Jurkat, Clone E6-1 (cell line): Measurements from ENCODE around the gene AMH.
A peak's percentile ranks its signal among the peaks of the same experiment; 100 is the strongest.

Source experiments
- DNase-seq: peaks from one replicate; pipeline ENCODE4 v3.0.0-alpha.2; 2011; ENCODE audit warnings: low read depth, low spot score
- H3K4me3 ChIP-seq: 2 replicates; pipeline ENCODE4 v1.5.1; 2011; ENCODE audit warnings: mild to moderate bottlenecking, low read length, control low read depth, moderate library complexity

Gene AMH

DNA sequence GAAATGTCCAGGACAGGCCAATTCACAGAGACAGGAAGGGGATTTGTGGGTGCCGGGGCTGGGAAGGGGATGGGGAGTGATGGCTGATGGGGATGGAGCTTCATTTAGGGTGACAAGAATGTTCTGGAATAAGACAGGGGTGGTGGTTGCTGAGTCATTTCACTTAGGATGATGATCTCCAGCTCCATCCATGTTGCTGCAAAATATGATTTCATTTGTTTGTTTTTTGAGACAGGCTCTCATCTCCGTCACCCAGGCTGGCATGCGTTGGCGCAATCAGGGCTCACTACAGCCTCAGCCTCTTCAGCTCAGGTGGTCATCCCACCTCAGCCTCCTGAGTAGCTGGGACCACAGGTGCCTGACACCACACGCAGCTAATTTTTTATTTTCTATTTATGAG, 10.2 kb downstream of the AMH start:
- no peak overlapping the region for H3K4me3 ChIP-seq
- no peak for DNase-seq

DNA sequence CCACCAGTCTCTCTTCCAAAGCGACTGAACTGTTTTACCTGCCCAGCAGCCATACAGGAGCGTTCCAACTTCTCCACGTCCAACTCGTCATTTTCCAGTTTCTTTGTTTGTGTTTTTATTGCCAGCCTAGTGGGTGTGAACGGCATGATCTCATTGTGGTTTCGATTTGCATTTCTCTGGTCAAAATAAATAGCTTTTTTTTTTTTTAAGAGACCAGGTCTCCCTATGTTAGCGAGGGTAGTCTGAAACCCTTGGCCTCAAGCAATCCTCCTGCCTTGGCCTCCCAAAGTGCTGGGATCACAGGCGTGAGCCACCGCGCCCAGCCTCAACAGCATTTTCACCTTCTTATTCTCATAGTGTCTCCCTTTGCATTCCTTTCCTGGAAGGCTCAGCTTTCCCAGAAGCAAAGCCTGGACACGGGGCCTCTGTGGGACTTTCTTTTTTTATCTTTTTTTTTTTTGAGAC, 11.2 kb downstream of the AMH start:
- DNase-seq: no peak
- no peak overlapping the region for H3K4me3 ChIP-seq

DNA sequence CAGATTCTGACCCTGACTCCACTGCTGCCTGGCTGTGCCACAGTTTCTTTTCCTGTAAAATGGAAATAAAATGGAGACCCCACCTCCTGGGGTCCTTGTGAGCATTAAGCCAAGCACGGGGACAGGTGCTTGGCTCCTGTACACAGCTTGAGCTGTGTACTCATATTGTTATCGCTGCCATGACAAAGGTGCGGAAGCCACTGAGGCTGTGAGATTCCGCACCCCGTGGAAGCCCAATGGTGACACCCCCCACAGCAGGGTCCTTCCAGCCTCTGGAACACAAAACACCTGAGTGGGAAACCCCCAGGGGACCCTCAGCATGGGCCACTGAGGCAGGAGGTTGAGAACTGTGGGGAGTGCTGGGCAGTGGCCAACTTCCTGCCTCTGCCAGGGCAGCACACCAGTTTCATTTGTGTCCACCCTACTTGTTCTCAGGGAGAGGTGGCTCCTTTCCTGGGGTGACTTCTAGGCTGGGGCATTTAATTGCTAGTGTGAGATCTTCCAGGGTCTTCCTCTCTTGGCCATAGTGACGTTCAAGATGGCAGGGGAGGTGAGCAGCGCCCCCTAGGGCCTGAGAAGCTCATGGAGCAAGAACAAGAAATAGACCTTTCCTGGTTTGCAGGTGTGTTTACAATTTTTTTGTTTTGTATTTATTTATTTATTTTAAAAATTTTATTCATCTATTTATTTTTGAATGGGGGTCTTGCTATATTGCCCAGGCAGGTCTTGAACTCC, 12.5 kb downstream of the AMH start:
- DNase-seq: peak; percentile 43

DNA sequence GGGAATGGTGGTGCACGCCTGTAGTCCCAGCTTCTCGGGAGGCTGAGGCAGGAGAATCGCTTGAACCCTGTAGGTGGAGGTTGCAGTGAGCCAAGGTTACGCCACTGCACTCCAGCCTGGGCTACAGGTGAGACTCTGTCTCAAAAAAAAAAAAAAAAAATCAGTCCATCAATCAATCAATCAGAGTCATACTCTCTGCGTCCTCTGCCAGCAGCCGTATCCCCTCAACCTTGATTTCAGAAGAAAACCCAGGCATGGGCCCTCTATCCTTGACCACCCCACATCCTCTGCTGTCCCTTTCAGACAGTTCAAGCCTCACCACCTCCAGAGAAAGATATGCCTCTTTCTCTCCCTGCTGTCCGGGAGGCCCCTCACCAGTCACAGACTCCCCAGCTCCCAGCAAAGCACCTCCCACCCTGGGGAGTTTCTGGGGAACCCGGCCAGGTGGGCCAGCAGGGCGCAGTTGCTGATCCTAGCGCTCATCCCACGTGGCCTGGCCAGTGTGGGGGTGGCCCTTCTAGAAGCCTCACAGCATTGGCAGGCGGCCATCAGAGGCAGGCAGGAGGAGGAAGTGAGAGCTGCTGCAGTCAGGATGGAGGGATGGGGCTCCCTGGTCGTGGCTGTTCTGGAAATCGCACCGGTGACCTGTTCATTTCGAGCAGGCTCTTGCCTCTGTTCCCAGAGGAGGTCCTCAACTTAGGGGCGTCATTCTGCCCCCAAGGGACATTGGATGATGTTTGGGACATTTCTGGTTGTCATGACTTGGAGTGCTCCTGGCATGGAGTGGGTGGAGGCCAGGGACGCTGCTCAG, 17.3 kb downstream of the AMH start:
- no peak overlapping the region for H3K4me3 ChIP-seq
- DNase-seq: no peak

More for the DNA sequence above, 12.5 kb downstream of the AMH start:
- H3K4me3 ChIP-seq: no peak overlapping the region

DNA sequence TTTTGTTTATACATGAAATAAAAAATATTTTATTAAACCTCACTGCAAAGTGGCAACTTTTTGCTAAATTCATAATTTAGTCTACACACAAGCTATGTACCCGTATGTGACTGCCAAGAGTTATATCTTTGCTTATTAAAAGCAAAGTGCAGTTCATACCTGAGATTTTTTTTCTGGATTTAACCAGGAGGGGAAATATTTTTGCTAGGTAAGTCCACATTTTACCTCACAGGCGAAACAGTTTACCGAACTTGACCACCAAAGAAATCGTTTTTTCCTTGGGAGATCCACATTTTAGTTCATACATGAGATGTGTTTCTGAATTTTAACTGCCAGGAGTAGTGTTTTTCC, 19.3 kb downstream of the AMH start:
- H3K4me3 ChIP-seq: peak overlapping the region; percentile 63
- DNase-seq: no peak

DNA sequence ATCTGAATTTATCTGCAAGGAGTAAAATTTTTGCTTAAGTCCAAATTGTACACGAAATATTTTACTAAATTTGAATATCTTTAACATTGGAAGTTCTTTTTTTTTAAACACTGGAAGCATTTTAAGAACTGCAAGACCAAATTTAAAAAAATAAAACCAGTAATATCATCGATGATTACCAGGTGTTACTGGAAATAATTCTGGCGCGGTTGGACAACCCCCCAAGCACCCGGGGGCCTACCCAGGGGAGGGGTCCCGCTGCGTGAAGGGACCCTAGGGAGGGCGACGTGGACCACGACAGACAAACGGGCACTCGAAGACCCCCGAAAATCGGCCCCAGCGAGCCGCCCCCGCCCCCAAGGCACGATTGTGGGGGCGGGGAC, 19.7 kb downstream of the AMH start:
- peak overlapping the region; percentile 63 for H3K4me3 ChIP-seq
- DNase-seq: no peak

DNA sequence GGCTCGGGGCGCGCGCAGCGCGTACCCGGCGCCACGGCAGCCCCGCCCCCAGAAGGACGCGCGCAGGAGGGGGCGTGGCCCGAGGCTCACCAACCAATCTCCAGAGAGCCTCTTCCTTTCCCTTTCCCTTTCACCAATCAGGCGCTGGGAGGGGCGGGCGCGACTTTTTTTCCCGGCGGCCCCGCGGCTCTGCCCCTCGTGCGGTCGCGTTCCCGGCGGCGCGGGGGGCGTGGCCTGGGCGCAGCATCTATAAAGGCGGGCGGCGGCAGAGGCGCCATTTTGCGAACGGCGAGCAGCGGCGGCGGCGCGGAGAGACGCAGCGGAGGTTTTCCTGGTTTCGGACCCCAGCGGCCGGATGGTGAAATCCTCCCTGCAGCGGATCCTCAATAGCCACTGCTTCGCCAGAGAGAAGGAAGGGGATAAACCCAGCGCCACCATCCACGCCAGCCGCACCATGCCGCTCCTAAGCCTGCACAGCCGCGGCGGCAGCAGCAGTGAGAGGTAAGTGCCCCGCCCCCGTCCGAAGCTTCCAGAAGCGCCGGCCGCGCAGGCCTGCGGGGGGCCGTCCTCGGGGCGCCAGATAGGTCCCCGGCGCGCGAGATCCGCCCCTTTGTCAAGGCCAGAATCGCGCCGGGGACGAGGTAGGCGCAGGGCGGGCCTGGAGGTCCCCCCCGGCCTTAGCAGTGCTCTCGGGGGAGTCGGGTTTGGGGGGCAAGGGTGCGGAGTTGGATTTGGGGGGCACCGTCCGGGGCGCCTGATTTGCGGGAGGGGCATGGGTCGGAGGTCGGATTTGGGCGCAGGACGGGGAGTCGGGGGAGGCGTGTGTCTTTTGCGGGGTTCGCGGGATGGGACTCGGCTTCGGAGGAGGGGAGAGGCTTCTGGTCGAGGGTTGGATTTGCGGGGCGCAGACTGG, 20.4 kb downstream of the AMH start:
- peak overlapping the region; percentile 91 for H3K4me3 ChIP-seq
- peak; percentile 91 for DNase-seq

DNA sequence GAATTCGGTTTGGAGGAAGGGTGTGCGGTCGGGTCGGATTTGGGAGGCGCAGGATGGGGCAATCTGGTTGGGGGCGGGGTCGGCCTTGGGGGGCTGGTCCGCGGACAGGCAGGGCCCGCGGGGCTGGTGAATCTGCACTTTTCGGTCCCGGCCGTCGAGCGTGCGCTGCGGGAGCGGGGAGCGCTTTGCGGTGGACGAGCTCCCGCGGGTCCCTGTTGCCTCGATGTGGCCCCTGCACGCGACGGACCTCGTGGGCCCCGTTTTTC, 21.0 kb downstream of the AMH start:
- H3K4me3 ChIP-seq: peak overlapping the region; percentile 91
- DNase-seq: no peak

DNA sequence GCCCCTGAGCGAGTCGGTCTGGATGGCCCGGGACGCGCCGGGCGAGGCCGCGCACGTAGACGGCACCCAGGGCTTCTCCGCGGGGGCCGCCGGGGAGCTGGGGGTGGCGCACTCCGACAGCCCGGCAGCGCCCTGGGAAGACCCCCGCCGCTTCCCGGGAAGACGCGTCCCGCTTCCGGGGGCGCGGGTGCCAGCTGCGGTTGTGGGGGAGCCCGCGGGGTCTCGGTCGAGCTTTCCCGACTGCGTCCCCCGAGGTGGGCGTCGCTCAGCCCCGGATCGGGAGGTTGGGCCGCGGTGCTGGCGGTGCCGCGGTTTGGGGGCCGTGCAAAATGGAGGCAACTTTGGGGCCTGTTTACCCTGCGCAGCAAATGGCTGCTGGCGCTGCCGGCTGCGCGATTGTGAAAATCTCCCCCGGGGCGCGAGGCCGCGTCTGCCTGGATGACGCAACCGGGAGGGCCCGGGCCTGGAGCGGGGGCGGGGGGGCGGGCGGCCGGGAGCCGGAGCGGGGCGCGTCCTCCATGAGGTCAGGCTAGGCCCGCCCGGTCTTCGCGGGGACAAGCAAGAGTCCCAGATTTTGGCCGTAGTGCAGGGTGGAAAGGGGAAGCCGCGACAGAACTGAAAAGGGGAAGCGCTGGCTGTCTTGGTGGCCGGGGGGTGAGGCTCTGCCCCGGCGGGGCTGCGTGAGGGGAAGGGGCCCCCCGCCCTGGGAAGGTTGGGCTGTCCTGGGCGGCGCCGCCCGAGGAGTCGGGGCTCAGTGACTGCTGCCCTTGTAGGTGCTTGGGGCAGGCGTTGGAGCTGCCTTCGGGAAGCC, 21.5 kb downstream of the AMH start:
- peak overlapping the region; percentile 91 for H3K4me3 ChIP-seq
- no peak for DNase-seq

DNA sequence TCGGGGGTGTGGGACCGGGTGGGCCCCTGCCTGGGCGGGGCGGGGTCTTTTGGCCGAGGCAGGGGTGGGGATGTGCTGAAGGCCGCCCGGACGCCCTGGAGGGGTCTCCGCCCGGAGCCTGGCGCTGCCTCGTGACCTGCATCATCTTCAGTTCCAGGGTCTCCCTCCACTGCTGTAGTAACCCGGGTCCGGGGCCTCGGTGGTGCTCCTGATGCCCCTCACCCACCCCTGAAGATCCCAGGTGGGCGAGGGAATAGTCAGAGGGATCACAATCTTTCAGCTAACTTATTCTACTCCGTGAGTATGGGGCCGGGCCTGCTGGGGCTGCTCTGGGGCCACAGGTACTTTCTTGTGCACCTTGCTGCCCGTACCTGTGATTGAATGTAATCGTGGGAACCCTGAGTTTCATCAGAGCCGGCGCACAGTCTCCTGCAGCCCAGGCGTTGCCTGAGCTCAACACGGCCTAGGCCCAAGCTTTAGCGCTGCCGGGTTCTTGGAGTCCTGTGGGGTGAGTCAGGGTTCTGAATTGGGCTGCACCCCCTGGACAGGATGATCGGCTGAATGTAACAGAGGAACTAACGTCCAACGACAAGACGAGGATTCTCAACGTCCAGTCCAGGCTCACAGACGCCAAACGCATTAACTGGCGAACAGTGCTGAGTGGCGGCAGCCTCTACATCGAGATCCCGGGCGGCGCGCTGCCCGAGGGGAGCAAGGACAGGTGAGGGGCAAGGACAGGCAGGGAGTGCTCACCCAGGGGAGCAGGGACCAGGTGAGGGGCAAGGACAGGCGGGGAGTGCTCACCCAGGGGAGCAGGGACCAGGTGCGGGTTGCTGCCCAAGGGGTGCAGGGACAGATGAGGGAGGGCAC, 22.3 kb downstream of the AMH start:
- DNase-seq: no peak
- peak overlapping the region; percentile 91 for H3K4me3 ChIP-seq

DNA sequence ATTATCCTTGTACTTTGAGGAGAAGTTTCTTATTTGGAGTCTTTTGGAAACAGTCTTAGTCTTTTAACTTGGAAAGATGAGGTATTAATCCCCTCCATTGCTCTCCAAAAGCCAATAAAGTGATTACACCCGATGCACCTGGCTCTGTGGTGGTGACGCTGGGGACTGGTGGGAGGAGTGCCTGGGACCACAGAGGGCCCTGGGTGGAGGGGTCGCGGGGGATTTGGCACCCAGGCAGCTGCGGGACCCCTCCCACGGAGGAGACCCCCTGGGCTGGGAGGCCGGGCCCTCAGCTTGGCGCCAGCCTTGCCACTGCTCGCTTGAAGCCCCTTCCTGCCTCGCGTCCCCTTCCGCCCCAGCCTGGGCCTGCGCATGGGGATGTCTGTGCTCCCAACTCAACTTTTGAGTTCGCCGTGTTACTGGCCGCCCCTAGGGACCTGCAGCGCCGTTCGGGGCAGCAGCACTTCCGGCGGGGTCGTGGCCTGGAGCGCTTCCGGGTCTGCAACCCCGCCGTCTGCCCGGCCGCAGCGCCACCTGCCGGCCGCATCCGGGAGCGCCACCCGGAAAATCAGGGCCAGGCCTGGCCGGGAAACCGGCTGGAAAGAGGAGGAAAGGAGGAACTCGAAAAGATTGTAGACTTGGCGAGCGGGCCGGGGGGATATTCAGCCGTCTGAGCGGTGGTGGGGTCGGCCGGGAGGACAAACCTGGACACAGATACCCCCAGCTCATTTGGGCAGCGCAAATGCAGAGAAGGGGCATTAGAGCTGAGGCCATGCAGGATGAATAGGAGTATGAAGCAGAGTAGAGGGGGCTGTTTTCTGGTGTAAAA, 24.4 kb downstream of the AMH start:
- peak; percentile 89 for DNase-seq
- H3K4me3 ChIP-seq: peak overlapping the region; percentile 44

DNA sequence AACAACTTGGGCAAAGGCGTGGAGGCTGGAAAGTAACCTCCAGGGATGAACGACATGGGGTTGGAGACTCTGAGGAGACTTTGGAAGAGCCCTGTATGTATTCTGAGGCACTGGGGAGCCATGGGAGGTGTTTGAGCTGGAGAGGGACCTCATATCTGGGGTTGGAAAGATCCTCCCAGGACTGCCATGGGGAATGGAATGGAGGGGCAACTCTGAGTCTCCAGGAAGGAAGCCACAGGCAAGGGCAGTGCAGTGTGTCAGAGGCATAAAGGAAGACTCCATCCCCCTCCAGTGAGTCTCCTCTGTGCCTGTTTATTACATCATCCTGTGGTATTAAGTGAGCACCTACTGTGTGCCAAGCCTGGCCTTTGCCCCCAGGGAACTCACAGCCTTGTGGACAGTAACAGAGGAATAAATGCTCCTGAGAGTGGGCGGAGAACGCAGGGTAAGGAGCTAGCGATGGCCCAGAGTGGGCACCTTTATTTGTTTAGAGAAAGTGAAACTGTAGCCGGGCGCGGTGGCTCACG, 25.1 kb downstream of the AMH start:
- H3K4me3 ChIP-seq: peak overlapping the region; percentile 16
- DNase-seq: no peak

DNA sequence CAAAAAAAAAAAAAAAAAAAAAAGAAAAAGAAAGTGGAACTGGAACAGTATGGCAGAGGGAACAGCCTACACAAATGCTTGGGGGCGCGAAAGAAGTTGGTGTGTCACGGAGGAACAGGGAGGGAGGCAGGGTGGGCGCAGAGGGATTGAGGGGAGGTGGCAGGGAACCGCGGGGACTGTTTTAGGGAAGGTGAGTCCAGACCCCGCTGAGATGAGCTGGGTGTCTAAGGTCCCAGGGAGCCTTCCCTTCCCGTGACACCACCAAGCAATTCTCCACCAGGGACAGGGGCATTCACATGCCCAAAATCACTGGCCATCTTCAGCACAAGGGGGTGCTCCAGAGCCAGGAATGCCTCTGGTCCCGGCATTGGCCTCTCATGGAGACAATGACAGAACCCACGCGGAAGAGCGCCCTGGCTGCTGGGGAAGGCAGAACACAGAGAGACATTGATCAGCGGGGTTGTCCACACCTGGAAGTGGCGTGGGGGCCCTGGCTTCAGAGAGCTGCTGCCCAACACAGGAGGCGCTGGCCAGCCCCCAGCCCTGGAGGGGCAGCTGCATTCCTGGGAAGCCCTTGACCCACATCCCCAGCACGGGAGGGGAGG, 25.9 kb downstream of the AMH start:
- no peak for DNase-seq
- H3K4me3 ChIP-seq: no peak overlapping the region

DNA sequence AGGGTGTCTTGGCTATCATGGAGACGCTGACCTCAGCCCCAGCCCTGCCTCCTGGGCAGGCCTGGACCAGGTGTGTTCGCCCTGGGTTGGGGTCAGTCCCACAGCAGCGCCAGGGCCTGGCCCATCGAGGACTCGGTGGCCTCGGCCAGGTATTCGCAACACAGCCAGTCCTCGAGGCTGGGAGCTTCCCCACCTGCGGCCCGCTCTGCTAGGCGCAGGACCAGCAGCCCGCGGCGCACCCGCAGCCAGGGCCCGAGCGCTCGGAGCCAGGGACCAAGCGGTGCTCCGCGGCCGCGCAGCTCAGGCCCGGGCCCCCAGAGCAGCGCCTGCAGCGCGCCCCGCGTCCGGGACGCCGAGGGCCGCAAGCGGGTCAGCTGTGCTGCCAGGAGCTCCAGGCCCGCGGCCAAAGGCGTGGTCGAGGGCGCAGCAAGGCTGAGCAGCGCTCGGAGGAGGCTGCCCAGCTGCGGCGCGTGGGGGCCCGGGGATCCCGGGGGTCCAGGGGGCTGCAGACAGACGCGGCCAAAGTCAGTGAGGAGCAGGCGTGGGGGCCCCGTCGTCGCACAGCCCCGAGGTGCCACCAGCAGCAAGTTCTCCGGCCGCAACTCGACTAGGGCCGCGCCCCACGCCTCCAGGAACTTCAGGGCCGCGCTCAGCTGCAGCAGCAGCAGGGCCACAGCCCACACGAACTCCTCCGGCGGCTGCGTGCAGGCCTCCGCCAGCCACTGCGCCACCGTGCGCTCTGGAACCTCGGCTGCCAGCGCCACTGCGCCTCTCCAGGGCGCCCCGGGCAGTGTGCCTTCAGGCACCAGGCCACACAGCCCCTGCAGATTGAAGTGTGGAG, 26.7 kb downstream of the AMH start:
- no peak overlapping the region for H3K4me3 ChIP-seq
- no peak for DNase-seq

DNA sequence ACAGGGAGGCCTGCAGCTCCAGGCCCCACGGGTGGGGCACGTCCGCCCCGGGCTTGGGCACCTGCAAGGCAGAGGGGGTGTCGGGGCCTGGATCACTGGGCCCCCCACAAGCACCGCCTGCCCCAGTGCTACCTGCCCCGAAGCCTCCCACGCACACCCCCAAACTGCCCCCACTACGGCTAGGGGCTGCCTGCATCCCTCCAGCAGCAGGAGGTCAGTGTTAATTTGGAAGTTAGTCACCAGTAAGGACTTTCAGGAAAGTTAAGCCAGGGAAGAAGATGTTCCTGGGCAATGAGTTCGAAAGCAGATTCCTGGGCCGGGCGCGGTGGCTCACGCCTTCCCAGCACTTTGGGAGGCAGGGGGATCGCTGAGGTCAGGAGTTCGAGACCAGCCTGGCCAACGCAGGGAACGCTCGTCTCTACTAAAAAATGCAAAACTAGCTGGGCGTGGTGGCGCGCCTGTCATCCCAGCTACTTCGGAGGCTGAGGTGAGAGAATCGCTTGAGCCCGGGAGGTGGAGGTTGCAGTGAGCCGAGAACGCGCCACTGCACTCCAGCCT, 27.4 kb downstream of the AMH start:
- no peak for DNase-seq
- no peak overlapping the region for H3K4me3 ChIP-seq

DNA sequence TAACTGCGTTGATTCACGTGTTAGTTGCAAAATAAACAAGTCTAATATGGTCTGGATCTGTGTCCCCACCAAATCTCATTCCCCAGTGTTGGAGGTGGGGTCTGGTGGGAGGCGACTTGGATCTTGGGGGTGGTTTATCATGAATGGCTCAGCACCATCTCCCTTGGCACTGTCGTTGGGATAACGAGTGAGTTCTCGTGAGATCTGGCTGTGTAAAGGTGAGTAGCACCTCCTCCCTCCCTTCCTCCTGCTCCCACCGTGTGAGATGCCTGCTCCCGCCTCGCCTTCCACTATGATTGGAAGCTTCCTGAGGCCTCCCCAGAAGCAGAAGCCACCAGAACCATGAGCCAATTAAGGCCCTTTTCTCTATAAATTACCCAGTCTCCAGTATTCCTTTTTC, 28.0 kb downstream of the AMH start:
- no peak for DNase-seq
- H3K4me3 ChIP-seq: no peak overlapping the region
